ENCODE data around the gene IFNA1.
"Not testable (repeated sequence)": the region's sequence is repeated elsewhere in the genome, so short reads cannot be mapped to it uniquely, and the experiment has no call there.

Gene IFNA1

DNA sequence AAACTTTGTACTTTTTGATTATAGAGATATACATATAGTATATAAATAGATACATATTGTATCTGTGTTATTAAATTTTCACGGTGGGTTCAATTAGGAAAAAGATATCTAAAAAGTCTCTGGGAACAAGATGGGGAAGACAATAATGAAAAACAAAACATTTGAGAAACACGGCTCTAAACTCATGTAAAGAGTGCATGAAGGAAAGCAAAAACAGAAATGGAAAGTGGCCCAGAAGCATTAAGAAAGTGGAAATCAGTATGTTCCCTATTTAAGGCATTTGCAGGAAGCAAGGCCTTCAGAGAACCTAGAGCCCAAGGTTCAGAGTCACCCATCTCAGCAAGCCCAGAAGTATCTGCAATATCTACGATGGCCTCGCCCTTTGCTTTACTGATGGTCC, at the start of gene IFNA1:
Gene IFNA1, plus strand, starts transcription at position 301 of the 400 bp plus-strand sequence. Its CDS starts 69 bp downstream, at position 370.
- no peak for DNase-seq

DNA sequence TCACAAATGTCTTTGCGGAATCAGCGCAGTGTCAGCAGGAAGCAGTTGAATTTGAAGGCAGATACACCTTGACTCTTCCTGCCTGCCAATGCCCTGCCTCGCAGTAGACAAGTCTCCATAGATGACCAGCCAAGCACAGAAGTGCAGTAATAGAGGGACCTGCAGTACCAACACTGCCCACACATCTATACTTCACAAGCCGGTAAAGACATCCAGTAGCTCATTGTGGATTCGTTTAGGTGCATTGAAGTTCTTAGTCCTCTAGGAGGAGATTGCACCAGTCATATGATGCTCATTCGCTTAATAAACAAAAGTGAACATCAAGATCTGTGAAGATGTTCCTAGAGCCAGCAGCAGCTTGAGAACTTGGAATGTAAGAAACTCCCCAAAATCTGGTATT, 48.0 kb upstream of the IFNA1 start:
- DNase-seq, result no peak

DNA sequence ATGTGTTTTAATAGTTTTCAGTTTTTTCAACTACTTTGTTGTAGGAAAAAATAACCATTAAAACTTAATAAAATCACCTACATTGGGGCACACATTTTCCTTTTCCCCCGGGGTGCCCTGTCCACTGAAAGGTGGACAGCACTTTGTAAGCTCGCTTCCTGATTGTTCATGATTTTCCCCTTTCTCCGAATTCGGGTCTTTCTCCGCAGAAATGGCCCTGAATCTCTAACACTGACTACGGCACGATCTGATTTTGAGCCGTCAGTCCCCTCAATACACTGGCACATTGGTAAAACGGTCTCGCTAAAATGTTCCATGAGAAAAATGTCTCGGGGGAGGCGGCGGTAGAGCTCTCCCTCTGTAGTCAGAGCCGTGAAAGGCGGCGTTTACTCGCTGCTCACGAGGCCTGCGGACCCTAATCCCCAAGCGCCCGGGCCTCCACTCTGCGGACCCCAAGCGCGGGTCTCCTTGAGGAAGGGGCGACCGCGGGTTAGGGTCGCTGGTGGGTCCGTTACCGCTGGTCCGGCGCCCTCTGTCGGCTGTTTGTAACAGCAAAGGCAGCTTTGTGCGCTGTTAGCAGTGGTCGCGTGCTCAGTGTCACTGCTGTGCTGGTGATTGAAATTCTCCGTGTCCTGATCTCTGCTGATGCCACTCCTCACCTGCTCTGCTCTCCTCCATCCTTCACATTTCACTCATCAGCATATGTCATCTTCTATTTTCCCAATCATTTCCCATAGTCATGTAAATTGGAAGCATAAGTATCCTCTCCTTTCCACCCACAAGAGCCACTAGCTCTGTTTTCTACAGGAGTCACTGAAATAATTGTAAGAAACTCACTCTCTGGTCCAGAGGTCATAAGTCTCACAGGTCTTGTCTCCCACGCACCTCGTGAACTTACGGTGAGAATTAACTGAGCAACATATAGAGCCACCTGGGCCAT, 44.2 kb upstream of the IFNA1 start:
- DNase-seq, result peak; percentile 32

DNA sequence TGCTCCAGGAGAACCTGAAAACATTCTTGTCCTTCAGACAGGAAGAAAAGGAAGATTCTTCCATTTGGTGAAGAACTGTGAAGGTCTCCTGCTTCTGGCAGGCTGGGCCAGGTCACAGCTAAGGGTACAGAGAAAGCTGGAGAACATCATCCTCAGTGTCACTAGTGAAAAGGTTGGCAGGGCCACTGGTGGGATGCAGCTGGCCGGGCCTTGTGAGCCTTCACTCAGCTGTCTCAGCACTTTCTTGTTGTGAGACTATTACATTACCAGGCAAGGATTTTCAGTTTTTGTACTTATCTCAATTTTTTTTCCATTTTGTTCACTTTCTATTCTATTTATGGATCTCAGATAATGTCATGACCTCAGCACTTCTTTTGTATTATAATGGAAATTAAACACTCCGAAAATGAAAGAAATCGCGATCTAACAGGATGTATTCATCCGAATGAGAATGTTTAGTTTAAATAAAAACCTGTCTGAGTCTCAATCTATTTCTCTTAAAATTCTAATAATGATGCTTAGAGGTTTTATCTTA, 41.2 kb upstream of the IFNA1 start:
- DNase-seq, result no peak

DNA sequence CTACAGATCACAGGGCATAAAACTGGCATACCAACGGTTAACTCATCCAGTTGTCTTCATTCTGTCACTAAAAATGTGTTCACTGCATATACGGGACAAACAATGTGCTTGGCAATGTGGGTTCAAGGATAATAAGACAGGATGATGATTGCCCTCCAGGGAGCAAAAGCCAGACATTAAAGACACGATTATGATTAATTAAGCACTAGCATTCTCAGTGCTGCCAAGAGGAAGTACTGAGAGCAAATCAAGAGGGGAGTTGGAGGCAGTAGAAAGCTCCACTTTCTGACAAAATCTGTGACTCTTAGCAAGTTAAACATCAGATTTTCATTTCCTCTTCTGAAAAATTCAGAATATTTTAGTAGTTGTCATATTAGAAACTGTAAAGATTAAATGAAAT, 40.3 kb upstream of the IFNA1 start:
- DNase-seq, result no peak

DNA sequence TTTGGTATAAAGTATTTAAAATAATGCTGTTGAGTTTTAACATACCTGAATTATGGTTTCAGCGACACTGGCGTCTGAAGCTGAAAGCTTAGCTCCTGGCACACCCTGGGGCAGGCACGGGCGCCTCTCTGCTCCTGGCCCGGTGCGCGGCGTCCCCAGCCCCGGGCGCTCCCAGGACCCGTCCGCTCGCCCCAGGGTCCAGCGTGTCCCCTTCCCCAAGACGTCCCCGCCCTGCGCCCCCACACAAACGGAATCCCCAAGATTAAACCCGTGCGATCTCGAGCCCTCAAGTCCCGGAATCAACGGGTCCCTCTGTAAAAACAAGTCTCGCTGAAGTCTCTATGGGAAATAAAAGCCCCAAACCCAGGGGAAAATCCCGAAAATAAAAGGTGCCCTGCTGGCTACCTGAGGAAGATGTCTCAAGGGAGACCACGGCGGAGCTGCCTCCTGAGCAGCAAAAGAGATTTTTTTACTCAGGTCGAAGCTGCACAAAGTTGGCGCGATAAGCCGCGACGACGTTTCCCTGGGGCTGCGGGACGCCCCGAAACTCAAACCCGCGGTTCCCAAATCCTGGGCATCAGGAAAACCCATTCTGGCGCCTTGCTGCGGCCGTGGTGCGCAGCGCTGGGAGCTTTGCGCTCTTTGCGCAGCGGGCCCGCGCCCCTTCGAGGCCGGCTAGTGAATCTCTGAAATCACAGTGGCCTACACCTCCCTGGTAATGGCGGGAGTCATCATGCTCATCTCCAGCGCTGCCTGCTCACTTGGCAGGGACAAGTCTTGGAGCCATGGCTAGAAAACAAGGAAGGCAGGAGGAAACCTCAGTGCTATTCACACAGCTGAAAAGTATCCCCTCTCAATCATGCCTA, 37.6 kb upstream of the IFNA1 start:
- no peak for DNase-seq

DNA sequence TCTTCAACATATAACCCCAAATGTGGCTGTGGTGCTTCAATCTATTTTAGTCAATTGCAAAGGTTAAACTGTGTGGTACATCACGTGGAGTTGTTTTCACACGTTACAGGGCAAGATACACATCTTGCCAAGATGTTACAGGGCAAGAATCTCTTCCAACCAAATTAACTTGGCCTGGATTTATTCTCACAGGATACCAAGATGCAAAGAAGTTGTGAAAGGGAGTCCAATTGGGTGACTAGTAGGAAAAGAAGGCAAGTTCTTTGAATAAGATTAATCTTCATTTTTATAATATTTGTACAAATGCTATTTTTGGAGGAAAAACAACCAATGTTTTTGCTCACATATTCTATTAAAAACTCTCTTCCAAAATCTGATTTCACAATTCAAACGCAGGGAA, 36.1 kb upstream of the IFNA1 start:
- DNase-seq, result no peak

DNA sequence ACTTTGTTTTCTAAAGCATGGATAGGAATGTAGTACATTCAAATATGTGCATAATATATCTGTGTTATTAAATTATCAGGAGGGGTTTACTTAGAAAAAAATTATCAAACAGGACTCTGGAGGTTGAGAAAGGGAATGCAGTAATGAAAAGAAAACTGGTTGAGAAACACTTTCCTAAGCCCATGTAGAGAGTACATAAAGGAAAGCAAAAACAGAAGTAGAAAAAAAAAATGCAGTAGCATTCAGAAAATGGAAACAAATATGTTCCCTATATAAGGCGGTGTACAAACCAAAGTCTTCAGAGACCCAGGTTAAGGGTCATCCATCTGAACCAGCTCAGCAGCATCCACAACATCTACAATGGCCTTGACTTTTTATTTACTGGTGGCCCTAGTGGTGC, 31.4 kb upstream of the IFNA1 start, which contains the start of gene IFNA8:
Gene IFNA8, plus strand, starts transcription at position 301 of the 400 bp plus-strand sequence. Its CDS starts 60 bp downstream, at position 361.
- no peak for DNase-seq

DNA sequence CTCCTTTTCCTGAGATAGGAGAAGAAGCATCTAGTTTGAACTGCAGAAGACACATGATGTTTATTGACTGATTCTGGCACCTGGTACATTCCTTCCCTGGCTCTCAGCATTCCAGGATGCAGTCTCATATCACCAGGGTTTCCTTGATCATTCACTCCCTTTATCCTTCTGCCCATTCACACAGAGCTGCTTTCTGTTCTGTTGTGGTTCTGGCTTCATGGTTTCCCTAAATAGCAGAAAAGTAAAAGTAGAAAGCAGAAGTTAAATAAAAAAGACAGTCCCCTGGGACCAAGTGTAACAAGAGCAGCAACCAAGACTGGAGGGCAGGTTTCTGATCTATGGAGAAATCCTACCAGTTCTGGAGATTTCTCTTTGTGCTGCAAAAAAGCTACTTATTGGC, 28.1 kb upstream of the IFNA1 start:
- DNase-seq, result no peak

DNA sequence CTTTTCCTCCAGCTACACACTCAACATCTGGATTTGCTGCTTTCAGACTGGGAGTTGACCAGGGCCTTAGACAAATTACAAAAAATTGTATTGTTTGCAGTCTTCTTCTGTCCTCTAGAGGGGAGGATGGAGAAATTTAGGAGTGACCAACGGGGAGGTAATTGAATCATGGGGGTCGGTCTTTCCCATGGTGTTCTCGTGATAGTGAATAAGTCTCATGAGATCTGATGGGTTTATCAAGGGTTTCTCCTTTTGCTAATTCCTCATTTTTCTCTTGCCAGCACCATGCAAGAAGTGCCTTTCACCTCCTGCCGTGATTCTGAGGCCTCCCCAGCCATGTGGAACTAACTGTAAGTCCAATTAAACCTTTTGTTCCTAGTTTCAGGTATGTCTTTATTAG, 27.1 kb upstream of the IFNA1 start:
- DNase-seq, result no peak

DNA sequence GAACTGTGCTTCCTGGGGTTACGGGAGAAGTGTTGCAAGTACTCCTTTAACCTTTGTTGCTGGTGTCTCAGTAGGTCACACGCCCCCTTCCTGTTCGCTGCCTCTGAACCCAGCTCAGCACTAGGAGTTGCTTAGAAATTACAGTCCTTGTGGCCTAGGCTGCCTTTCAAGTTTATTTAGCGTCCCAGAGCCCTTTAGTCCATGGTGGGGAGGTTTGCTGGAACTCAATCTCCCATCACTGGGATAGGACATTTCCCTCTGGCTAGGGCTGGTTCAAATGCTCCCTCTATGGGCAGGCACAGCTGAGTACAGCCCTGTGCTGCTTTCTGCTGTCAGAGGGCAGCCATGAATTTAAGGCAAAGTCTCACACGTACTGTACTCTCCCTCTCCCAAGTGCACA, 26.6 kb upstream of the IFNA1 start:
- no peak for DNase-seq

DNA sequence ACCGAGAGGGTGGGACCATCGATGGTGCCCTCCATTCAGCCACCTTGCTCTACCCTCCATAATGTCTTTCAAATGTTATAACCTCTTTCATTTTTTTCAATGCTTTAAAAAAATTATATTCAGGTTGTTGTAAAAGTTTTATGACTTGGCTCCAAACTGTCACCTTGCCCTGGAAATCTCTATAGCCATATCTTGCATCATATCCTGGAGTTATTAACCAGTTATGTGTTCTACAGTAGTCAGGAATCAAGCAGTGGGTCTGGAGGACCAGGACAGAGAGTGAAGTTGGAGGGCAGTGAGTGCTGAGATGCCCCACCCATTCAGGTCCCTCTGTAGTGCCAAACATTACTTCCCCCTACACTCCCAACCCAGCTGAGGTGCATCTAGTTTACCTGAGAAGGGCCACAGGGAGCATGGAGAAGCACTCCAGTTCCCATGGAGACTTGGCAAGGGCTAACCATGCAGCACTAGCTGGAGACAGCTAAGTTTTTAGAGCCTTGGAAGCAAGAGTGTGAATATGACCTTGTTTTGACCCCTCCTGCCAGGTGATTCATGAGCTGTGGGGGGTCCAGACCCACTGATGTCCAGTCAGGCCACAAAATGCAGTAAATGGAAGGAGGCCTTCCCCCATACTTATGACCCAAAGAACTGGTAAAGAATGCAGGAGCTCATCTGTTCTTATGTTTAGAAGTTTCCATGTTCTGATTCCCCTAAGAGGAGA, 25.9 kb upstream of the IFNA1 start:
- no peak for DNase-seq

DNA sequence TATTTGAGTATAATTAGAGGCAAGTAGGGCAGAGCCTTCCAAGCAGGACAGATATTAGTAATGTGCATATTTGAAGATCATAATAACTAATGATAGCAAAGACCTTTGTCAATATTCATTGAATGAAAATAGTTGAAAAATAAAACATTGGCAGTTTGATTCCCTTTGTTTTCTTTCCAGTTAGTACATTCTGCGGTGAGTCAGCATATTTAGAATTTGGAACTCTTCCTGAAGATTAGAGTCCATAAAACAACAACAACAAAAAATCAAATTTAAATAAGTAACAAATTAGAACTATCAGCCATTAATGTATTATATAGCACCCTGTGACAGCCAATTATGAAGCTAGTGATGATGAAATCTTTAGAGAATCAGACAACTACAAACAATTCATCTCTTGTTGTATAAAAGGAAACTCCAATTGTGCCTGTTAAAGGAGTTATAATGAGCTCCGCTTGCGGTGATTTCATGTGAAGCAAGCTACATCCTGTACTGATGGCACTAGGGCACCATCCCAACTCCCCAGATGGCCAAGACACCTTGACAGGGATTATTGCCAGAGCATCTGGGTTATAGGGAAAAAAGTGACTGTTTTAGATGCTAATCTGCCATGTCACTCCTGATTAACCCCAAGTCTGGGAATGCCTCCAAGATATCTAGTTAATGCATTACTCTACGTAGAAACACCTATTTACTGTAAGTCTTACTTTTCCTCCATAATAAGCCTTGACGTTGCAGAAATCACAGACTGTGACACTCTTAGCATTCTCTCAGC, 24.6 kb upstream of the IFNA1 start:
- DNase-seq, result no peak

DNA sequence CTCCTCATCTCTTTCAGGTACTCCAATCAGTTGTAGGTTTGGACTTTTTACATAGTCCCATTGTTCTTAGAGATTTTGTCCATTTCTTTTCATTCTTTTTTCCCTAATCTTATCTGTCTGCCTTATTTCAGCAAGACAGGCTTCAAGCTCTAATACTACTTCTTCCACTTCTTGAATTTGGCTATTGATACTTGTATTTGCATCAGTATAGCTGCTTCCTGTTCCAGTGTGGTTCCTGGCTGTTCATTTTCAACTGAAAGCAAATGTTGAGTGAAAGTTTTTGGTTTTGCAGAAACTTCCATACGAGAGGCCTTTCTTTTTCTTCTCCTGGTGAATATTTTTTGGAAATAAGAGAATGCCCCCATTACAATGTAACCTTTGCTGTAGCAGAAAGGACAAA, 12.0 kb upstream of the IFNA1 start:
- no peak for DNase-seq

DNA sequence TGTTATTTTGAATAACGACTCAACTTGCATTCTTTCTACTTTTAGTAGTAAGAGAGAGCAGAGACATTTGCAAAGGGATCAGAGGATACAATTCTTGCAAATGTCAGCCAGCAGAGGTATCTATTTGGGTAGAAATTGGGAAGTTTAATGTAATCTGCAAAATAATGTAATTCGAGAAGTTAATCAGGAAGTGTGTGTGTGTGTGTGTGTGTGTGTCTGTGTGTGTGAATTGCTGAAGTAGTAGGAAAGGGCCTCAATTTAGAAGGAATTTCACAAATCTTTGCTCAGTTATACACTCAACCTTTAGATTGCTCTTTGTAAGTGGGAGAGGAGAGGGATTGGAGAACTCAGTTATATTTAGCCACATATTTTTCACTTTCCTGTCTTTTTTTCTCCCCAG, 11.0 kb upstream of the IFNA1 start:
- no peak for DNase-seq

DNA sequence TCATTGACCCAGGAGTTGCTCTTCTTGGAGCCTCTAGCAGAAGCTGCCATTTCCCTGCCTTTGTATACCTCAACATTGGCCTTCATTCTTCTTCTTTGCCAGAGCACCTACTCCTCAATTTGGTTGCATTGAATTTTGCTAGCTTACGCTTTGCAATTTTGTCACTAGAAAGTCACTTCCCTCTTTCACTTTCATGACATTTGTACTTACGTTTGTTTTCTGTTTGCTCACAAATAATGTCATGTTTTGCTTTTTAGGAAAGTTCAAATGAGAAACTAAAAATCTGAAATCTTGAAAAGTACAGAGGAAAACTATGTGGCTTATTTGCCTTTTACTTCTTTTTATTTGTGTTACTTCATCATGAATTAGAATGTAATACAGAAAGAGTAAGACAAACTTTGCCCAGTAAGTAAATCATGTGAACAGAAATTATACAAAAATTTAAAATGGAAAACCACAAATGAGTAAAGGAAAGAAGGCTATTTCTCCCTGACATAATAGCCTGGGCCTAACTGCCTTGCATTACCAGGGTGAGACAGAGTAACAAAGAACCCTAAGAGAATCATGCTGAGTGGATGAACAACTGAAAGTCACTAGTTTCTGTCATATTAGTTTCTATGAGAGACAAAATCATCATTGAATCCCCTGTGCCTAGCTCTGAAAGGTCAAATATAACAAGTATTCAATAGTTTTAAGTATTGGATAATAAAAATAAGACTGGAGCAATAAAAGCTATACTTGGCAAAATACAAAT, 7.4 kb upstream of the IFNA1 start:
- DNase-seq, result no peak

DNA sequence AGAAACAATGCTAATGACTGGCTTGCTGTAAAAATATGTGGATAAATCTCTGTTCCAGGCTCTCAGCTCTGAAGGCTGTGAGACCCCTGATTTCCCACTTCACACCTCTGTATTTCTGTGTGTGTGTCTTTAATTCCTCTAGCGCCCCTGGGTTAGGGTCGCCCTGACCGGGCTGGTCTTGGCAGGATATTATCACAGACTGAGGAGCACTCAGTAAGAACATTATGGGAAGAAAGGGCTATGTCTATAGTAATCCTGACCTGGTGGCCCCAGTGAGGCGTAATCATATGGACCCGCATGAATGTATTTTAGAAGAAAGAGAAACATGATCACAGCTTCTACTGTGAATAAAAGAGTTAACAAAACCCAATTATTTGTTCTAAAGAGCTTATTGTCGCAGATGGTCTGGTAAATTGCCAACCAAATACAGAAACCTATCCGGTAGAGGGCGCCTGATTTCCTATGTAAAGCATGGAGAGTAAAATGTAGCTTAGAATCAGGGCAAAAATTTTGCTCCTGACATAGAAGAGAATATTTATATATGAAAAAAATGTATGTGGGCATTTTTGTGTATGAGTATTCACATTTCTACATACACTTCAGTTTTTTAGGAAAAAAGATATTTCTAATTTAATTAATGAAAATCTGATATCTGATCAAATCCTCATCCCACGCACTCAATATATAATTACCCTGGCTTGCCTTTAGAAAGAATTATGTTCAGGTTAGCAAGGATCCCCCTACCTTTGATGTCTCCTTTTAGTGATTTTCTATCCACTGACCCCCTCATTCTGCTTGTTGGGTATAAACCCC, 5.8 kb upstream of the IFNA1 start:
- no peak for DNase-seq

DNA sequence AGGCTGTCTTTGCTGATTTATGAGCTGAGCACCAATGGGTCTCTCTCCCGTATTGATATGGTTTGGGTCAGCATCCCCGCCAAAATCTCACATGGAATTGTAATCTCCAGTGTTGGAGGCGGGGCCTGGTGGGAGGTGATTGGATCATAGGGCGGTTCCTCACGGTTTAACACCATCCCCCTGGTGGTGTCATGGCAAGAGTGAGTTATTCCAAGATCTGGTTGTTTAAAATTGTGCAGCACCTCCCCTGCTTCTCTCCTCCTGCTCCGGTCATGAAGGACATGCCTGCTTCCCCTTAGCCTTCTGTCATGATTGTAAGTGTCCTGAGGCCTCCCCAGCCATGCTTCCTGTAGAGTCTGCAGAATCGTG, 5.2 kb upstream of the IFNA1 start:
- not testable (repeated sequence) for DNase-seq

DNA sequence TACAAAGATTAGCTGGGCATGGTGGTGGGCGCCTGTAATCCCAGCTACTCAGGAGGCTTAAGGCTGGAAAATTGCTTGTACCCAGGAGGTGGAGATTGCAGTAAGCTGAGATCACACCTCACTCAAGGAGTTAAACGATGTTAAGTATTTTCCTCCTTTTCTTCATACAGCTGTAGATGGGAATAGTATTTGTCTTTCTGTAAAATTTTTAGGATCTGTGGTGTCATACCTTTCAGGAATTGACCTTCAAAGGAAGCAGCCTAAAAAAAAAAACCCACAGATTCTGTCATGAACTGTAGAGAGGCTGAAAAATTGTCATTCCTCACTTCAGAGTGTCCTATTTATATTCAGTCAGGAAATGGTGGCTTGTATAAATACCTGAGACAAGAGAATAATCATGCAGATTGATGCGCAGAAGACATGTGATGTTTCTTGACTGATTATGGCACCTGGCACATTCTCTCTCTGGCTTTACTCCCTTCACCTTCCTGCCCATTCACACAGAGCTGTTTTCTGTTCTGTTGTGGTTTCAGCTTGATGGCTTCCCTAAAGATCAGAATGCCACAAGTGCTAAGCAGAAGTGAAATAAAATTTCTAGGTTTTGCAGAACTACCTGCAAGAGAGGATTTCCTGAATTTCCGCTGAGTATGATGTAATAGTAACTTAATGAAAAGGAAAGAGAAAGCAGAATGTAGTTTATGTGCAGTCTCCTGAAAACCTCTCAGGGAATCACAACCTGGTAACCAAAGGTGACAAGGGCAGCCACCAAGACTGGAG, 3.8 kb downstream of the IFNA1 start:
- DNase-seq, result no peak

DNA sequence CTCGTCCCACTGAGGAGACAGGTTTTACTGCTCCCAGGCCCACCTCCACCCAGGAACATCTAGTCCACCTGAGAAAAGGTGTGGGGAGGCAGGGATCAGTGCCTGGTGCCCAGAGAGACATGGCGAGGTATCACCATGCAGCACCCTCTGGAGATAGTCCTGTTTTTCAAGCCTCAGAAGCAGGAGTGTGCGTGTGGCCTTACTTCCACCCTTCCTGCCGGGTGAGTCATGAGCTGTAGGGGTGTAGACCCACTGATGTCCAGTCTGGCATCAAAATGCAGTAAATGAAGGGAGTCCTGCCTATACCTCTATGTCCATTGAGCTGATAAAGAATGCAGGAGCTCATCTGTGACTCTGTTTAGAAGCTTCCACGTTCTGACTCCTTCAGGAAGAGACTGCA, 9.1 kb downstream of the IFNA1 start:
- DNase-seq, result not testable (repeated sequence)
